ENCODE data around the gene PLA2G3. TPM values are rescaled to one million over a fixed set of nuclear protein-coding genes. Genes with fewer than 3 reads are reported as not detected.

The PLA2G3 gene
- total RNA-seq, 1 experiment from 2014 or later = 18.3 TPM

GRCh38 chr22:31134688-31135087 is 5.6 kb downstream of the PLA2G3 start:
- Mint-ChIP-seq H3K4me1 (peaks cover 12% of the 10 kb centered on the region), H3K27me3 (ENCODE audit: low read depth) (no peaks in the 10 kb centered on the region), H3K27ac (no peak overlapping the region), H3K9me3 (no peaks in the 10 kb centered on the region), H3K4me3 (no peak overlapping the region), H3K36me3 (peaks cover 23% of the 10 kb centered on the region)
- DNase-seq (ENCODE audit: low spot score) = no peak
- ChIA-PET CTCF (interaction anchor here (0.7 to 1.5 kb wide), 2 partner anchors 30 to 43 kb away, joined by 3 to 5 read pairs; no protein-coding TSS in a partner anchor), POLR2A (interaction anchor here (0.5 kb wide), 1 partner anchor 1912 kb away, joined by 6 read pairs; no protein-coding TSS in a partner anchor)
- TF ChIP-seq ATF3 (CRISPR knock-in tag; conservative IDR thresholded peaks at IDR 0.05) = no peak
- TF ChIP-seq, protein P1, sequence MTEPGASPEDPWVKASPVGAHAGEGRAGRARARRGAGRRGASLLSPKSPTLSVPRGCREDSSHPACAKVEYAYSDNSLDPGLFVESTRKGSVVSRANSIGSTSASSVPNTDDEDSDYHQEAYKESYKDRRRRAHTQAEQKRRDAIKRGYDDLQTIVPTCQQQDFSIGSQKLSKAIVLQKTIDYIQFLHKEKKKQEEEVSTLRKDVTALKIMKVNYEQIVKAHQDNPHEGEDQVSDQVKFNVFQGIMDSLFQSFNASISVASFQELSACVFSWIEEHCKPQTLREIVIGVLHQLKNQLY (CRISPR knock-in tag; IDR thresholded peaks at IDR 0.05) = no peak
- TF ChIP-seq ZNF396 (CRISPR knock-in tag; IDR thresholded peaks at IDR 0.05; ENCODE audit: borderline replicate concordance) = no peak
- TF ChIP-seq NR1H2 (CRISPR knock-in tag; IDR thresholded peaks at IDR 0.05) = no peak
- TF ChIP-seq SMAD3 (CRISPR knock-in tag; IDR thresholded peaks at IDR 0.05; ENCODE audit: borderline replicate concordance) = no peak
- no peak for ATAC-seq

DNA sequence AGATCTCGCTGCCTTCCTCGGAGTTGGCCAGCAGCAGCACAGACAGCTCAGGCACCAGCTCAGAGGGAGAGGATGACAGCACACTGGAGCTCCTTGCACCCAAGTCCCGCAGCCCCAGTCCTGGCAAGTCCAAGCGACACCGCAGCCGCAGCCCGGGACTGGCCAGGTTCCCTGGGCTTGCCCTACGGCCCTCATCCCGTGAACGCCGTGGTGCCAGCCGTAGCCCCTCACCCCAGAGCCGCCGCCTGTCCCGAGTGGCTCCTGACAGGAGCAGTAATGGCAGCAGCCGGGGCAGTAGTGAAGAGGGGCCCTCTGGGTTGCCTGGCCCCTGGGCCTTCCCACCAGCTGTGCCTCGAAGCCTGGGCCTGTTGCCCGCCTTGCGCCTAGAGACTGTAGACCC is 6.4 kb downstream of the PLA2G3 start:
- H3K27me3 Mint-ChIP-seq (ENCODE audit: low read depth) = no peaks in the 10 kb centered on the region
- H3K4me3 Mint-ChIP-seq = no peak overlapping the region
- H3K36me3 Mint-ChIP-seq = peaks cover 23% of the 10 kb centered on the region
- peaks cover 4% of the 10 kb centered on the region for H3K4me1 Mint-ChIP-seq
- H3K9me3 Mint-ChIP-seq = no peaks in the 10 kb centered on the region
- POLR2A ChIA-PET = no interaction called here
- H3K27ac Mint-ChIP-seq = no peak overlapping the region
- CTCF ChIA-PET = interaction anchor here (1.1 kb wide), 1 partner anchor 27 kb away, joined by 3 read pairs; the partner anchor contains the start of gene SELENOM
- DNase-seq (ENCODE audit: low spot score) = no peak
- ATAC-seq = no peak
- TF ChIP-seq ZNF416 (CRISPR knock-in tag; IDR thresholded peaks at IDR 0.05) = no peak
- no peak for TF ChIP-seq ZBTB21 (CRISPR knock-in tag; IDR thresholded peaks at IDR 0.05; ENCODE audit: borderline replicate concordance)
- TF ChIP-seq GABPB1 (CRISPR knock-in tag; IDR thresholded peaks at IDR 0.05) = no peak
- TF ChIP-seq, protein P2, sequence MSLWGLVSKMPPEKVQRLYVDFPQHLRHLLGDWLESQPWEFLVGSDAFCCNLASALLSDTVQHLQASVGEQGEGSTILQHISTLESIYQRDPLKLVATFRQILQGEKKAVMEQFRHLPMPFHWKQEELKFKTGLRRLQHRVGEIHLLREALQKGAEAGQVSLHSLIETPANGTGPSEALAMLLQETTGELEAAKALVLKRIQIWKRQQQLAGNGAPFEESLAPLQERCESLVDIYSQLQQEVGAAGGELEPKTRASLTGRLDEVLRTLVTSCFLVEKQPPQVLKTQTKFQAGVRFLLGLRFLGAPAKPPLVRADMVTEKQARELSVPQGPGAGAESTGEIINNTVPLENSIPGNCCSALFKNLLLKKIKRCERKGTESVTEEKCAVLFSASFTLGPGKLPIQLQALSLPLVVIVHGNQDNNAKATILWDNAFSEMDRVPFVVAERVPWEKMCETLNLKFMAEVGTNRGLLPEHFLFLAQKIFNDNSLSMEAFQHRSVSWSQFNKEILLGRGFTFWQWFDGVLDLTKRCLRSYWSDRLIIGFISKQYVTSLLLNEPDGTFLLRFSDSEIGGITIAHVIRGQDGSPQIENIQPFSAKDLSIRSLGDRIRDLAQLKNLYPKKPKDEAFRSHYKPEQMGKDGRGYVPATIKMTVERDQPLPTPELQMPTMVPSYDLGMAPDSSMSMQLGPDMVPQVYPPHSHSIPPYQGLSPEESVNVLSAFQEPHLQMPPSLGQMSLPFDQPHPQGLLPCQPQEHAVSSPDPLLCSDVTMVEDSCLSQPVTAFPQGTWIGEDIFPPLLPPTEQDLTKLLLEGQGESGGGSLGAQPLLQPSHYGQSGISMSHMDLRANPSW (CRISPR knock-in tag; conservative IDR thresholded peaks at IDR 0.05; ENCODE audit: low read depth) = no peak
- TF ChIP-seq CBFB (CRISPR knock-in tag; IDR thresholded peaks at IDR 0.05; ENCODE audit: low read depth) = no peak

DNA sequence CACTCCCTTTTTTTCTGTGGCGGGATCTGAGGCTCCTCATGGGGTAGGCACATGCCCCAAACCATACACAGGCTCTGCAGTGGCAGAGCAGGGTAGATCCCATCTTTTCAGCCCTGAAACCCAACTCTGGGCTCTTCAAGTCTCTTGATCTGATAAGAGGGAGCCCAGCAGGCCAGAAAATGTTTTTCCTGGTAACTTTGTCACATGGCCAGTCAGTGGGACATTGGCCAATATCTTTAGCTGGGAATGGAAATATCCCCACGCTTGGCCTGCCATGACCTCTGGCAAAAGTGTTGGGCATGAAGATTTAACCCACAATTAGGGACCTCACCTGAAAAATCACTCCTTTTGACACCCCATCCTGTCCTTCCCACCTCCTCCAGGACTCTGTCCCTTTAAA is 9.4 kb downstream of the PLA2G3 start:
- no peak overlapping the region for H3K4me3 Mint-ChIP-seq
- H3K4me1 Mint-ChIP-seq = peaks cover 12% of the 10 kb centered on the region
- TF ChIP-seq KAT7 (CRISPR knock-in tag; IDR thresholded peaks at IDR 0.05; ENCODE audit: borderline replicate concordance) = no peak
- TF ChIP-seq, protein P3, sequence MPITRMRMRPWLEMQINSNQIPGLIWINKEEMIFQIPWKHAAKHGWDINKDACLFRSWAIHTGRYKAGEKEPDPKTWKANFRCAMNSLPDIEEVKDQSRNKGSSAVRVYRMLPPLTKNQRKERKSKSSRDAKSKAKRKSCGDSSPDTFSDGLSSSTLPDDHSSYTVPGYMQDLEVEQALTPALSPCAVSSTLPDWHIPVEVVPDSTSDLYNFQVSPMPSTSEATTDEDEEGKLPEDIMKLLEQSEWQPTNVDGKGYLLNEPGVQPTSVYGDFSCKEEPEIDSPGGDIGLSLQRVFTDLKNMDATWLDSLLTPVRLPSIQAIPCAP (CRISPR knock-in tag; IDR thresholded peaks at IDR 0.05) = no peak
- TF ChIP-seq CBFB (CRISPR knock-in tag; IDR thresholded peaks at IDR 0.05; ENCODE audit: low read depth) = no peak
- TF ChIP-seq, protein P4, sequence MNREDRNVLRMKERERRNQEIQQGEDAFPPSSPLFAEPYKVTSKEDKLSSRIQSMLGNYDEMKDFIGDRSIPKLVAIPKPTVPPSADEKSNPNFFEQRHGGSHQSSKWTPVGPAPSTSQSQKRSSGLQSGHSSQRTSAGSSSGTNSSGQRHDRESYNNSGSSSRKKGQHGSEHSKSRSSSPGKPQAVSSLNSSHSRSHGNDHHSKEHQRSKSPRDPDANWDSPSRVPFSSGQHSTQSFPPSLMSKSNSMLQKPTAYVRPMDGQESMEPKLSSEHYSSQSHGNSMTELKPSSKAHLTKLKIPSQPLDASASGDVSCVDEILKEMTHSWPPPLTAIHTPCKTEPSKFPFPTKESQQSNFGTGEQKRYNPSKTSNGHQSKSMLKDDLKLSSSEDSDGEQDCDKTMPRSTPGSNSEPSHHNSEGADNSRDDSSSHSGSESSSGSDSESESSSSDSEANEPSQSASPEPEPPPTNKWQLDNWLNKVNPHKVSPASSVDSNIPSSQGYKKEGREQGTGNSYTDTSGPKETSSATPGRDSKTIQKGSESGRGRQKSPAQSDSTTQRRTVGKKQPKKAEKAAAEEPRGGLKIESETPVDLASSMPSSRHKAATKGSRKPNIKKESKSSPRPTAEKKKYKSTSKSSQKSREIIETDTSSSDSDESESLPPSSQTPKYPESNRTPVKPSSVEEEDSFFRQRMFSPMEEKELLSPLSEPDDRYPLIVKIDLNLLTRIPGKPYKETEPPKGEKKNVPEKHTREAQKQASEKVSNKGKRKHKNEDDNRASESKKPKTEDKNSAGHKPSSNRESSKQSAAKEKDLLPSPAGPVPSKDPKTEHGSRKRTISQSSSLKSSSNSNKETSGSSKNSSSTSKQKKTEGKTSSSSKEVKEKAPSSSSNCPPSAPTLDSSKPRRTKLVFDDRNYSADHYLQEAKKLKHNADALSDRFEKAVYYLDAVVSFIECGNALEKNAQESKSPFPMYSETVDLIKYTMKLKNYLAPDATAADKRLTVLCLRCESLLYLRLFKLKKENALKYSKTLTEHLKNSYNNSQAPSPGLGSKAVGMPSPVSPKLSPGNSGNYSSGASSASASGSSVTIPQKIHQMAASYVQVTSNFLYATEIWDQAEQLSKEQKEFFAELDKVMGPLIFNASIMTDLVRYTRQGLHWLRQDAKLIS (CRISPR knock-in tag; IDR thresholded peaks at IDR 0.05; ENCODE audit: borderline replicate concordance) = no peak
- TF ChIP-seq TEAD4 (CRISPR knock-in tag; IDR thresholded peaks at IDR 0.05) = no peak
- no peak for TF ChIP-seq E2F4 (CRISPR knock-in tag; IDR thresholded peaks at IDR 0.05; ENCODE audit: borderline replicate concordance, low read depth)
- no peak for TF ChIP-seq CTCF (IDR thresholded peaks at IDR 0.05)
- peaks cover 14% of the 10 kb centered on the region for H3K36me3 Mint-ChIP-seq
- no peak overlapping the region for H3K27ac Mint-ChIP-seq
- ChIA-PET CTCF (interaction anchor here (0.7 to 1.1 kb wide), 2 partner anchors 9 to 16 kb away, joined by 3 to 4 read pairs; partner anchors contain the start of gene PLA2G3), POLR2A (no interaction called here)
- ATAC-seq = no peak
- no peak for DNase-seq (ENCODE audit: low spot score)
- no peaks in the 10 kb centered on the region for H3K27me3 Mint-ChIP-seq (ENCODE audit: low read depth)
- H3K9me3 Mint-ChIP-seq = no peaks in the 10 kb centered on the region

Measured in WTC11 (cell line).